OCI-LY3 (cell line): ENCODE results near the gene KRTAP5-2.

ENCODE experiments used
- EZH2phosphoT487 ChIP-seq: fragments of 200-600 bp; shearing (Covaris generic); IDR thresholded peaks from 2 replicates; pipeline ENCODE4 v1.6.1; 2018; ENCODE audit warnings: antibody characterized with exemption, mixed run types, low read depth
- TF ChIP-seq, protein P1 (sequence below): fragments of 200-600, 300-600 bp; sonication (generic); IDR thresholded peaks from 2 replicates; pipeline ENCODE4 v1.5.1; 2014; ENCODE audit warnings: antibody characterized with exemption, low read length, low read depth

DNA sequence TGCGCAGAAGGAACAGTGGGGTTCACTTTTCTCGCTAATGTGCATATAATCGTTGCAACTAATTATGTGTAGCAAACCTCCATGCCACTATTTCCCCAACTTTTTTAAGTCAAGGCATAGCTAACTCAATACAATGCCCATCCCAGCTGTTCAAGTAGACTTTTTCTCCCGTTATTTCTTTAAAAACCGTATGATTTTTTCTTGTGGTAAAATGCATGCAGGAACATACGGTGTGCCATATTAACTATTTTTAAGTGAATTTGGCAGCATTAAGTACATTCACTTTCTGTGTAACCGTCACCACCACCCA, 23.2 kb downstream of the KRTAP5-2 start:
- TF ChIP-seq, protein P1, sequence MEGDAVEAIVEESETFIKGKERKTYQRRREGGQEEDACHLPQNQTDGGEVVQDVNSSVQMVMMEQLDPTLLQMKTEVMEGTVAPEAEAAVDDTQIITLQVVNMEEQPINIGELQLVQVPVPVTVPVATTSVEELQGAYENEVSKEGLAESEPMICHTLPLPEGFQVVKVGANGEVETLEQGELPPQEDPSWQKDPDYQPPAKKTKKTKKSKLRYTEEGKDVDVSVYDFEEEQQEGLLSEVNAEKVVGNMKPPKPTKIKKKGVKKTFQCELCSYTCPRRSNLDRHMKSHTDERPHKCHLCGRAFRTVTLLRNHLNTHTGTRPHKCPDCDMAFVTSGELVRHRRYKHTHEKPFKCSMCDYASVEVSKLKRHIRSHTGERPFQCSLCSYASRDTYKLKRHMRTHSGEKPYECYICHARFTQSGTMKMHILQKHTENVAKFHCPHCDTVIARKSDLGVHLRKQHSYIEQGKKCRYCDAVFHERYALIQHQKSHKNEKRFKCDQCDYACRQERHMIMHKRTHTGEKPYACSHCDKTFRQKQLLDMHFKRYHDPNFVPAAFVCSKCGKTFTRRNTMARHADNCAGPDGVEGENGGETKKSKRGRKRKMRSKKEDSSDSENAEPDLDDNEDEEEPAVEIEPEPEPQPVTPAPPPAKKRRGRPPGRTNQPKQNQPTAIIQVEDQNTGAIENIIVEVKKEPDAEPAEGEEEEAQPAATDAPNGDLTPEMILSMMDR, result no peak
- TF ChIP-seq EZH2phosphoT487, result no peak
